K562 treated with DMSO at 1 percent for 24 hours (cell line): ENCODE data around the gene SPAG17. TPM values are rescaled to one million over a fixed set of nuclear protein-coding genes. Genes with fewer than 3 reads are reported as not detected.

ENCODE experiments used
- total RNA-seq: library from RNA; unstranded; fragments of 300-600 nt; gene quantifications from 2 replicates; pipeline ENCODE4 v1.2.3, GENCODE V29; 2022; ENCODE audit warnings: low read depth; ENCODE audit not compliant: insufficient read depth

SPAG17 gene
- 0.09 and 0.24 TPM in 2 replicates for total RNA-seq

GRCh38 chr1:118185084-118185832 lies at the start of gene SPAG17:
Gene SPAG17 (minus strand): TSS chr1:118185228. CDS start chr1:118185157, 71 bp downstream.

GRCh38 chr1:117929343-117930172 lies 255.5 kb downstream of the SPAG17 start, which contains the start of the genes GDAP2 and WDR3:
Gene GDAP2 (minus strand): TSS chr1:117929621. CDS start chr1:117920357, 9,264 bp downstream.
Gene WDR3 (plus strand): TSS chr1:117929739. CDS start chr1:117933320, 3,581 bp downstream.

